Esophagus muscularis mucosa (tissue), 4 donors: ENCODE measurements around the gene HELZ.

ENCODE experiments used
- EP300 ChIP-seq: sonication (generic); formaldehyde crosslinking; IDR thresholded peaks from one replicate; pipeline ENCODE4 v1.6.1; 2017; ENCODE audit warnings: antibody characterized with exemption
- POLR2A ChIP-seq: fragments of 450-650 bp; IDR thresholded peaks from one replicate; pipeline ENCODE4 v1.6.1; 2017; ENCODE audit warnings: antibody characterized with exemption, moderate library complexity, mild to moderate bottlenecking, low read depth
- POLR2AphosphoS5 ChIP-seq, 2 donors: sonication (generic); formaldehyde crosslinking; IDR thresholded peaks; one replicate each; pipeline ENCODE4 v1.6.1; 2017; ENCODE audit warnings: antibody characterized with exemption in 2 of 2
- TF ChIP-seq, protein P1 (sequence below), 3 experiments: fragments of 200-600 bp in 2 of 3; fragments of 450-650 bp in 1 of 3; sonication (generic) in 2 of 3; IDR thresholded peaks; one replicate each; pipeline ENCODE4 v1.5.1; 2017 to 2019; ENCODE audit warnings: antibody characterized with exemption in 3 of 3, mild to moderate bottlenecking in 2 of 3, moderate library complexity in 1 of 3

DNA sequence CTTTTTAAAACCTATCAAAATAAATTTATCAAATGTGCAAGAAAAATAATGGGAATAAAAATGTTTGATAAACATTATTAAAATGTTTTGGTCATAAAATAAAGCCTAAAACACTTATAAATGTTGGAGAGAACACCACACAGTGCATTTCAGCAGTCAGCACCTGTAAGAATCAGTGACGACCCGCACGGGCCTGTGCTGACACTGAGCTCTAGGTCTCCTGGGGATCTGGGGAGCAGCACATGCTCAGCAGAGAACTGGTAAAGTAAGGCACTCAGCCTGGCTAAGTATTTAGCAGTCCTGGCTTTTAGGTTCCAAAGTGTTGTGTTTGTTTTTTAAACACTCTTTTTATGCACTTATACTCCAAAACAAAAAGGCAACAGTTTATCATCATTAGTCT, 46.9 kb downstream of the HELZ start:
- TF ChIP-seq POLR2A (no peak), POLR2AphosphoS5 (IDR thresholded peaks at IDR 0.05) (no peak), EP300 (no peak)
- TF ChIP-seq, protein P1, sequence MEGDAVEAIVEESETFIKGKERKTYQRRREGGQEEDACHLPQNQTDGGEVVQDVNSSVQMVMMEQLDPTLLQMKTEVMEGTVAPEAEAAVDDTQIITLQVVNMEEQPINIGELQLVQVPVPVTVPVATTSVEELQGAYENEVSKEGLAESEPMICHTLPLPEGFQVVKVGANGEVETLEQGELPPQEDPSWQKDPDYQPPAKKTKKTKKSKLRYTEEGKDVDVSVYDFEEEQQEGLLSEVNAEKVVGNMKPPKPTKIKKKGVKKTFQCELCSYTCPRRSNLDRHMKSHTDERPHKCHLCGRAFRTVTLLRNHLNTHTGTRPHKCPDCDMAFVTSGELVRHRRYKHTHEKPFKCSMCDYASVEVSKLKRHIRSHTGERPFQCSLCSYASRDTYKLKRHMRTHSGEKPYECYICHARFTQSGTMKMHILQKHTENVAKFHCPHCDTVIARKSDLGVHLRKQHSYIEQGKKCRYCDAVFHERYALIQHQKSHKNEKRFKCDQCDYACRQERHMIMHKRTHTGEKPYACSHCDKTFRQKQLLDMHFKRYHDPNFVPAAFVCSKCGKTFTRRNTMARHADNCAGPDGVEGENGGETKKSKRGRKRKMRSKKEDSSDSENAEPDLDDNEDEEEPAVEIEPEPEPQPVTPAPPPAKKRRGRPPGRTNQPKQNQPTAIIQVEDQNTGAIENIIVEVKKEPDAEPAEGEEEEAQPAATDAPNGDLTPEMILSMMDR (IDR thresholded peaks at IDR 0.05): no peak
